ENCODE results near the gene WDR6. TPM values are rescaled to one million over a fixed set of nuclear protein-coding genes. Genes with fewer than 3 reads are reported as not detected.

WDR6 gene
- total and polyA plus RNA-seq, 9 of the 15 experiments (the other 6 are each of a cell fraction or from before 2014, with no cell fraction given), result 8.9 to 90.6 (median 44.7) TPM

DNA sequence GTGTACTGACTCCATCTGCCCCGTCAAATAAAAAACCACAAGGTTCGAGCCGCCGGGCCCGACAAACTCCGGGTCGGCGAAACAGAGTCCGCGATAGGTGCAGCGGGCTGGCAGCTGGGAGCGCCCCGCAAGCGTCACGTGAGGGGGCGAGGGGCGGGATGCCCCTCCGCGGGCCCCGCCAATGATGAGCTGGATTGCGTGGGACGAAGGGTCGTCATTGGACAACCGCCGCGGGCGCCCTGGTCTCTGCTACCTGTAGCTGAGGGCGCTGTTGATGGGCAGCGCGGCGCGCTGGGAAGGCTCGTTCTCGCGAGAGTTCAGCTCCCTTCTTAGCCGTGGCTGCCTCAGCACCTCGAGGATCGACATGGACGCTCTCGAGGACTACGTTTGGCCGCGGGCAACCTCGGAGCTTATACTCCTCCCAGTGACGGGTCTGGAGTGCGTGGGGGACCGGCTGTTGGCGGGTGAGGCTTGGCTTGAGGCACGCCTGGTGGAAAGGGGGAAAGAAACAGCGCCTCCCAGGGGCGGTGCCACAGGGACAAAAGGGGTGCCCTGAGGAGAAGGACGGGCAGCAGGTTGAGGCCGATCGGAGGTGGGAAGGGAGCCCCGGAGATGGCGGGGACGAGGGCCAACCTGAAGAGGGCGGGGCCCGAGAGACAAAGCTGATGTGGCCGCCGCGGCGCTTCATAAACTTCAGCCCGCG is at the start of gene WDR6 (continued):
- TF ChIP-seq NKRF (IDR thresholded peaks at IDR 0.05; ENCODE audit: borderline replicate concordance) (peak; percentile 63; the same call in 1 of the 2 replicates), SMARCA4 (IDR thresholded peaks at IDR 0.05) (peak; percentile 75), TEAD4 (IDR thresholded peaks at IDR 0.05; ENCODE audit: low read length) (0 out of 2 replicates have a peak, but pooled peaks have one; percentile 5), TEAD4 (CRISPR knock-in tag; IDR thresholded peaks at IDR 0.05; ENCODE audit: borderline replicate concordance) (no peak), SMARCC2 (IDR thresholded peaks at IDR 0.05; ENCODE audit: low read depth) (peak; percentile 79; the same call in 1 of the 2 replicates), NEUROD1 (IDR thresholded peaks at IDR 0.05; ENCODE audit: borderline replicate concordance, low read depth, low read length, partially characterized antibody) (peak; percentile 83), GABPA (tag; conservative IDR thresholded peaks at IDR 0.05; ENCODE audit: low read depth) (0 out of 2 replicates have a peak, but pooled peaks have one; percentile 25), NRF1 (conservative IDR thresholded peaks at IDR 0.05 in 1 of 2, IDR thresholded peaks at IDR 0.05 in 1 of 2) (peak; percentile 59 to 68), POLR2H (tag; IDR thresholded peaks at IDR 0.05; ENCODE audit: low read depth) (peak; percentile 76), ZNF764 (CRISPR knock-in tag; IDR thresholded peaks at IDR 0.05; ENCODE audit: low read depth) (no peak), ZBTB7A (IDR thresholded peaks at IDR 0.05; ENCODE audit: borderline replicate concordance, control insufficient read depth, low read depth, low read length) (peak; percentile 63; the same call in 1 of the 2 replicates), RBM17 (IDR thresholded peaks at IDR 0.05; ENCODE audit: borderline replicate concordance, low read depth, low read length) (no peak), RB1 (IDR thresholded peaks at IDR 0.05; ENCODE audit: low read depth) (0 out of 2 replicates have a peak, but pooled peaks have one; percentile 13), MYNN (IDR thresholded peaks at IDR 0.05) (peak; percentile 64; the same call in 1 of the 2 replicates), MYNN (CRISPR knock-in tag; IDR thresholded peaks at IDR 0.05) (no peak), XRCC5 (IDR thresholded peaks at IDR 0.05; ENCODE audit: low read depth, low read length) (peak; percentile 64), ZFPM2 (CRISPR knock-in tag; IDR thresholded peaks at IDR 0.05) (no peak)
- TF ChIP-seq, protein P1, sequence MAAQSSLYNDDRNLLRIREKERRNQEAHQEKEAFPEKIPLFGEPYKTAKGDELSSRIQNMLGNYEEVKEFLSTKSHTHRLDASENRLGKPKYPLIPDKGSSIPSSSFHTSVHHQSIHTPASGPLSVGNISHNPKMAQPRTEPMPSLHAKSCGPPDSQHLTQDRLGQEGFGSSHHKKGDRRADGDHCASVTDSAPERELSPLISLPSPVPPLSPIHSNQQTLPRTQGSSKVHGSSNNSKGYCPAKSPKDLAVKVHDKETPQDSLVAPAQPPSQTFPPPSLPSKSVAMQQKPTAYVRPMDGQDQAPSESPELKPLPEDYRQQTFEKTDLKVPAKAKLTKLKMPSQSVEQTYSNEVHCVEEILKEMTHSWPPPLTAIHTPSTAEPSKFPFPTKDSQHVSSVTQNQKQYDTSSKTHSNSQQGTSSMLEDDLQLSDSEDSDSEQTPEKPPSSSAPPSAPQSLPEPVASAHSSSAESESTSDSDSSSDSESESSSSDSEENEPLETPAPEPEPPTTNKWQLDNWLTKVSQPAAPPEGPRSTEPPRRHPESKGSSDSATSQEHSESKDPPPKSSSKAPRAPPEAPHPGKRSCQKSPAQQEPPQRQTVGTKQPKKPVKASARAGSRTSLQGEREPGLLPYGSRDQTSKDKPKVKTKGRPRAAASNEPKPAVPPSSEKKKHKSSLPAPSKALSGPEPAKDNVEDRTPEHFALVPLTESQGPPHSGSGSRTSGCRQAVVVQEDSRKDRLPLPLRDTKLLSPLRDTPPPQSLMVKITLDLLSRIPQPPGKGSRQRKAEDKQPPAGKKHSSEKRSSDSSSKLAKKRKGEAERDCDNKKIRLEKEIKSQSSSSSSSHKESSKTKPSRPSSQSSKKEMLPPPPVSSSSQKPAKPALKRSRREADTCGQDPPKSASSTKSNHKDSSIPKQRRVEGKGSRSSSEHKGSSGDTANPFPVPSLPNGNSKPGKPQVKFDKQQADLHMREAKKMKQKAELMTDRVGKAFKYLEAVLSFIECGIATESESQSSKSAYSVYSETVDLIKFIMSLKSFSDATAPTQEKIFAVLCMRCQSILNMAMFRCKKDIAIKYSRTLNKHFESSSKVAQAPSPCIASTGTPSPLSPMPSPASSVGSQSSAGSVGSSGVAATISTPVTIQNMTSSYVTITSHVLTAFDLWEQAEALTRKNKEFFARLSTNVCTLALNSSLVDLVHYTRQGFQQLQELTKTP (IDR thresholded peaks at IDR 0.05; ENCODE audit: low read depth in 1 of 2, partially characterized antibody in 2 of 2), result peak in 1 of 2 experiments; percentile 81
- TF ChIP-seq, protein P2, sequence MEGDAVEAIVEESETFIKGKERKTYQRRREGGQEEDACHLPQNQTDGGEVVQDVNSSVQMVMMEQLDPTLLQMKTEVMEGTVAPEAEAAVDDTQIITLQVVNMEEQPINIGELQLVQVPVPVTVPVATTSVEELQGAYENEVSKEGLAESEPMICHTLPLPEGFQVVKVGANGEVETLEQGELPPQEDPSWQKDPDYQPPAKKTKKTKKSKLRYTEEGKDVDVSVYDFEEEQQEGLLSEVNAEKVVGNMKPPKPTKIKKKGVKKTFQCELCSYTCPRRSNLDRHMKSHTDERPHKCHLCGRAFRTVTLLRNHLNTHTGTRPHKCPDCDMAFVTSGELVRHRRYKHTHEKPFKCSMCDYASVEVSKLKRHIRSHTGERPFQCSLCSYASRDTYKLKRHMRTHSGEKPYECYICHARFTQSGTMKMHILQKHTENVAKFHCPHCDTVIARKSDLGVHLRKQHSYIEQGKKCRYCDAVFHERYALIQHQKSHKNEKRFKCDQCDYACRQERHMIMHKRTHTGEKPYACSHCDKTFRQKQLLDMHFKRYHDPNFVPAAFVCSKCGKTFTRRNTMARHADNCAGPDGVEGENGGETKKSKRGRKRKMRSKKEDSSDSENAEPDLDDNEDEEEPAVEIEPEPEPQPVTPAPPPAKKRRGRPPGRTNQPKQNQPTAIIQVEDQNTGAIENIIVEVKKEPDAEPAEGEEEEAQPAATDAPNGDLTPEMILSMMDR (IDR thresholded peaks at IDR 0.05 in 2 of 3, conservative IDR thresholded peaks at IDR 0.05 in 1 of 3; ENCODE audit: insufficient read depth in 2 of 3, low read depth in 1 of 3, low read length in 3 of 3), result peak; percentile 39 to 55 (median 42); a peak in 5 of 6 replicates
